OCI-LY3 (cell line): Measurements from ENCODE around the gene PDXK.

ENCODE experiments used
- EZH2phosphoT487 ChIP-seq: fragments of 200-600 bp; shearing (Covaris generic); IDR thresholded peaks from 2 replicates; pipeline ENCODE4 v1.6.1; 2018; ENCODE audit warnings: antibody characterized with exemption, mixed run types, low read depth
- TF ChIP-seq, protein P1 (sequence below): fragments of 200-600, 300-600 bp; sonication (generic); IDR thresholded peaks from 2 replicates; pipeline ENCODE4 v1.5.1; 2014; ENCODE audit warnings: antibody characterized with exemption, low read length, low read depth

- TF ChIP-seq, protein P1, sequence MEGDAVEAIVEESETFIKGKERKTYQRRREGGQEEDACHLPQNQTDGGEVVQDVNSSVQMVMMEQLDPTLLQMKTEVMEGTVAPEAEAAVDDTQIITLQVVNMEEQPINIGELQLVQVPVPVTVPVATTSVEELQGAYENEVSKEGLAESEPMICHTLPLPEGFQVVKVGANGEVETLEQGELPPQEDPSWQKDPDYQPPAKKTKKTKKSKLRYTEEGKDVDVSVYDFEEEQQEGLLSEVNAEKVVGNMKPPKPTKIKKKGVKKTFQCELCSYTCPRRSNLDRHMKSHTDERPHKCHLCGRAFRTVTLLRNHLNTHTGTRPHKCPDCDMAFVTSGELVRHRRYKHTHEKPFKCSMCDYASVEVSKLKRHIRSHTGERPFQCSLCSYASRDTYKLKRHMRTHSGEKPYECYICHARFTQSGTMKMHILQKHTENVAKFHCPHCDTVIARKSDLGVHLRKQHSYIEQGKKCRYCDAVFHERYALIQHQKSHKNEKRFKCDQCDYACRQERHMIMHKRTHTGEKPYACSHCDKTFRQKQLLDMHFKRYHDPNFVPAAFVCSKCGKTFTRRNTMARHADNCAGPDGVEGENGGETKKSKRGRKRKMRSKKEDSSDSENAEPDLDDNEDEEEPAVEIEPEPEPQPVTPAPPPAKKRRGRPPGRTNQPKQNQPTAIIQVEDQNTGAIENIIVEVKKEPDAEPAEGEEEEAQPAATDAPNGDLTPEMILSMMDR, result no peak
- no peak for TF ChIP-seq EZH2phosphoT487
Observed at GRCh38 chr21:43748622-43749021, 29.7 kb downstream of the PDXK start.
